ENCODE measurements around the gene GP1BA.
A peak's percentile ranks its signal among the peaks of the same experiment; 100 is the strongest.

GP1BA gene

DNA sequence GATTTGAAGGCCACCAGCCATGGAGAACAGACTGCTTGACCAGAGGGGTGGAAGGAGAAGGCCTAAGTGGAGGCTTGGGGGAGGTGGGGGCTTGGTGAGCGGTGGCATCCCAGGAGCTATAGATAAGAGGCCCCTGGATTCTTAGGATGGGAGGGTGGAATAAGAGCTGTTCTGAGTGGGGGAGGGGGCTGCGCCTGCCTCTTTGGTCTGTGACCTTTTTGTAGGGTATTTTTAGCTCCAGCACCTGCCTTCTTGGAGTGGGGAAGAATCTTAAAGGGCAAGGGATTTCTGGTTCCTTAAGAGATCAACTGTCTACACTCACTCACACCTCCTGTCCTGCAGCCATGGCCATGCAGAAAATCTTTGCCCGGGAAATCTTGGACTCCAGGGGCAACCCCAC lies 19.4 kb downstream of the GP1BA start:
- no peak for DNase-seq

DNA sequence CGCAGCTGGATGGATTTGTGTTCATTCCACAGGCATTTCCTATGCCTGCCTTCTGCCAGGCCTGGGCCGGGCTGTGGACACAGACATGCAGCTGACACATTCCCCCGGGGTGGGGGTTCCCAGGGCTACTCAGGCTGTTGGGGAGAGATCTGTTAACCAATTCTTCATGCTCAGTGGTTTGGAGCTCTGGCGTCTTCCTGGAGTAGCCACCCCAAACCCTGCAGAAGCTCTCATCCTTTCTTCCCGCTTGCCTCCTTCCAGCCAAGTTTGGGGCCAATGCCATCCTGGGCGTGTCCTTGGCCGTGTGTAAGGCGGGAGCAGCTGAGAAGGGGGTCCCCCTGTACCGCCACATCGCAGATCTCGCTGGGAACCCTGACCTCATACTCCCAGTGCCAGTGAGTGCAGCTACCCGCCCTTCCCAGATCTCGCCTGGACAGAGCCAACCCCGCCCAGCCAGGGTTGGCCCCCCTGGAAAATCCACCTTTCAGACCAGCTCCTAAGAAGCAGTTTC lies 21.4 kb downstream of the GP1BA start:
- DNase-seq, result no peak

- DNase-seq, result no peak
Observed at GRCh38 chr17:4955091-4955490, 23.0 kb downstream of the GP1BA start.

DNA sequence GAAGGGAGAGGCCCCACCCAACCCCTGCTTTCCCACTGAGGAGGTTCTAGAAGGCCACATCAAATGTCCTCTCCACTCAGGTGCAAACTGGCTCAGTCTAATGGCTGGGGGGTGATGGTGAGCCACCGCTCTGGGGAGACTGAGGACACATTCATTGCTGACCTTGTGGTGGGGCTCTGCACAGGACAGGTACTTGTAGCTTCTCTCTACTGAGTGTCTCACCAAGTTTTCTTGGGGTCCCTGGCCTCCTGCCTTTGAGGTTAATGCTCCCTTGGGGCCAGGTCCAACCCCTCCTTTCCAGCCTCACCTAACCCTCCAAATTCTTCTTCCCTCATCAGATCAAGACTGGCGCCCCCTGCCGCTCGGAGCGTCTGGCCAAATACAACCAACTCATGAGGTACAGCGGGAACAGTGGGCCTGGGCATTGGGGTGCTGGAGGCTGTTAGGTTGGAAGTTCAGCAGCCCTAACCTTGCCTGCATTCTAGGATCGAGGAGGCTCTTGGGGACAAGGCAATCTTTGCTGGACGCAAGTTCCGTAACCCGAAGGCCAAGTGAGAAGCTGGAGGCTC lies 24.5 kb downstream of the GP1BA start:
- DNase-seq, result peak; percentile 40 to 61 (median 41)

- DNase-seq, result no peak
Observed at GRCh38 chr17:4958102-4958501, 26.0 kb downstream of the GP1BA start.

DNA sequence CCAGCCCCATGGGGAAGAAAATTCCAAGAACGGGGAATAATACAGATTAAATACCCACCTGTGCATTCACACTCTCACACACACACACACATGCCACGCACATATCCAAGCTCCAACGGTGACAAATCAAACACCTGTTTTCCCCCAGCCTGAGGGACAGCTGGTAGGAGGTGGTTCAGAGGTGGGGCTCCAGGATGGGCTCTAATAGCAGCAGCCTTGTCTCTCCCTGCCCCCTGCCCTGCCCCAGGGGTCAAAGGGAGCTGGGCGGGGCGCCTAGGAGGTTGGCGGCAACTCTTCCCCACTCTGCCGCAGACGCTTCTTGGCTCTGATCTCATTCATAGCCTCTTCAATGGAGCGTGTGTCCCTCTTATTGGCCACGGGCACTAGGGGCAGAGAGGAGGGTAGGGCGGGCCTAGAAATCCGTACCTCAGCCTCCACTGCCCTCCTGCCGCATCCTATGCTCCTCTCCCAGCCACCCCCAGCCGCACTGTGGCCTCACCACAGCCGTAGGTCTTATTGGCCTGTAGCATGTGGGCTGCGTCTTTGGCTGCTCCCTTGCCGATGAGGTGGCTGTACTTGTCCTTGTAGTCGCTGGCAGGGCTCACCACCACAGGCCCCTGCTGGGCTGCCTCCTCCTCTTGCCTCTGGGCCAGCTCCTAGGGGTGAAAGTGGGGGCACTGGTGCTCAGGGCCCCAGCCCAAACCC lies 27.3 kb downstream of the GP1BA start:
- no peak for DNase-seq

DNA sequence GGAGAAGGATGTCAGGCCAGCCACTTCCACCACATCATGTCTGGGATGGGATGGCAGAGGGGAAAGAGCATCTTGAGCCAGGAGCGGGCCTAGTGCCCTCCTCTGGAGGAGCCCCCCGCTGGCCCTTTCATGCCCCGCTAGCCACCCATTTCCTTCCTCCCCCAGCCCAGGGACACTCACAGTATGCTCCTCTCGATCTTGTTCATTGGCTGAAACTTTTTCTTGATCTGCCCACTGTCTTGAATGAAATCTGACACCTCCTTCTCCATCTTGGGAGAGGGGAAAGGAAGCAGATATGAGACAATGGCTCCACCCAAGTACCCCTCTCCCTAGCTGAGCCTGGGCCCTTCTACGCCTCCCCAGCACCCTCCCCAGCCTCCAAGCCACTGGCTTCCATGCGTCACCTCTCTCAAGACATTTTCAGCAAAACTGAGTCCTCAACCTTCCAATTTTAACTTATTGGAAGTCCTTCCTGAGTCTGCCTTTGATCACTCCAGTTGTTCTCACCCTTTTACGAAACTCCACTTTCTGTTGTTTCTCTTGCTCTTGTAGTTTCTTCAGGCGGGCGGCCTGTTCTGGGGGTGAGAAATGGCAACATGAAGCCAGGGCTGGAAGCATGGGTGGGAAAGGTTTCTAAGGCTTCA lies 28.3 kb downstream of the GP1BA start:
- no peak for DNase-seq

- no peak for DNase-seq
Observed at GRCh38 chr17:4965311-4965986, 33.4 kb downstream of the GP1BA start.

- peak; percentile 97 to 99 (median 98) for DNase-seq
Observed at GRCh38 chr17:4966844-4967538, 34.9 kb downstream of the GP1BA start.

GRCh38 chr17:4967539-4968485 lies 35.7 kb downstream of the GP1BA start, which contains the start of gene SPAG7:
Gene SPAG7 (minus strand): TSS chr17:4967817. CDS start chr17:4967804, 13 bp downstream.
- DNase-seq, result peak; percentile 96 to 98 (median 98)

- peak in 2 of 3 donors; percentile 48 to 66 for DNase-seq
Observed at GRCh38 chr17:4968486-4969046, 36.5 kb downstream of the GP1BA start.

DNA sequence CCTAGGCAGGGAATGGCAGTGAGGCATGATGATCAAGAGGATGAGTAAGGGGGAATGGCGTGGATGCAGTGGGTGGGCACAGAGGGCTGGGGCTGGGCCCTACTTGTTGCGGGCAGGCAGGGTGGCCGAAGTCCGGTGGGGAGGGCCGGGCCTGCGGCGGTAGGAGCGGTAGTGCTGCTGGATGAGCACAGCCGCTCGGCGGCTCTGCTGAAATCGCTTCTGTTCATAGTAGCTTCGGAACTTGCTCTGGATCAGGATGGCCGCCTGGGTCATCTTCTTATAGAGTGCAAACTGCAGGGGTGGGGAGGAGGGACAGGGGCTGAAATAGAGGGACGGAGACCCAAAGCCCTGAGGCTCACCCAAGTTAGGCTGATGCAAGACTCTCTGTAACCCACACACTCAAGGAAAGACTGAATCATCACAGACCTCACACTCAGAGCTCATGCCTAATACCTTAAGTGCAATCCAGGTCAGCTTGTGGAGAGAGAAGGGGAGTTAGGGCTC lies 37.0 kb downstream of the GP1BA start:
- DNase-seq, result peak; percentile 68 to 84 (median 69)

DNA sequence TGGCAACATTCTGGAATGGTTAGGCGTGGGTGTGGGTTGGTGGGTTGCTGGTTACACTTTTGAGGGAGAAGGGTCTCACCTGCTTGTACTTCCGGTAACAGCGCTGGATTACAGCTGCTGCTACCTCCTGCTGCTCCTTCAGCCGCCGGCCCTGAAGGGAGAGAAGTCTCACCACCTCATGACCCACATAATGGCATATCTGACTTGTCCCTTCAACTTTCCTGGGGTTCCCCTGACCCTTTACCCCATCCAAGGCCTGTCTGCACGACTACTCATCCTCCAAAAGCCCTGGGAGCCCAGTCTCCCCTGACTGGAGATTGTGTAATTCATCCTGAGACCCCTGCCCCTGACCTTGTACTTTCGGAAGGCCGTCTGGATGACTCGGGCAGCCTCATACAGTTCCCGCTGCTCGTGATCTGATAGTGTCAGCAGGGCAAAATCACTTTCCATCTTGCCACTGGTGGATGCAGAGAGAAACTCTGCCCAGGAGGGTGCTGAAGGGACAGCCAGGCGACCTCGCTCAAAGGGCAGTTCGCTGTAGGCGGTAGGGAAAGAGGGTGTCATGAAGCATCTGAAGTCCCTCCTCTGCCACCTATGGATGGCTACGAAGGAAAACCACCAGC lies 37.6 kb downstream of the GP1BA start:
- peak; percentile 57 to 76 (median 68) for DNase-seq

GRCh38 chr17:4970273-4970672 lies 38.2 kb downstream of the GP1BA start:
- no peak for DNase-seq

DNA sequence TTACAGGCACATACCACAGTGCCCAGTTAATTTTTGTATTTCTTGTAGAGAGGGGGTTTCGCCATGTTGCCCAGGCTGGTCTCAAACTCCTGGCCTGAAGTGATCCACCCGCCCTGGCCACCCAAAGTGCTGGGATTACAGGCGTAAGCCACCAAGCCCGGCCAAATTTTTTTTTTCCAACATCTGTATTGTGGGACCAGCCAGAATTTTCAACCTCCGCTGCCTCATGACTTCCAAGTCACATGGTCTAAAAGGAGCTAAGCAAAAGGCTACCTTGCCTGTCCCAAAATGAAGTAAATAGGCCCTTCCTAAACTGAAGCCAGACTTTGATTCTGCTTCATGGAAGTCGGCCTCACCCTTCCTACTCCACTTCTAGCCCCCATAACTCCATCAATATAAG lies 39.7 kb downstream of the GP1BA start:
- no peak for DNase-seq

GRCh38 chr17:4972322-4972721 lies 40.2 kb downstream of the GP1BA start:
- DNase-seq, result no peak

DNA sequence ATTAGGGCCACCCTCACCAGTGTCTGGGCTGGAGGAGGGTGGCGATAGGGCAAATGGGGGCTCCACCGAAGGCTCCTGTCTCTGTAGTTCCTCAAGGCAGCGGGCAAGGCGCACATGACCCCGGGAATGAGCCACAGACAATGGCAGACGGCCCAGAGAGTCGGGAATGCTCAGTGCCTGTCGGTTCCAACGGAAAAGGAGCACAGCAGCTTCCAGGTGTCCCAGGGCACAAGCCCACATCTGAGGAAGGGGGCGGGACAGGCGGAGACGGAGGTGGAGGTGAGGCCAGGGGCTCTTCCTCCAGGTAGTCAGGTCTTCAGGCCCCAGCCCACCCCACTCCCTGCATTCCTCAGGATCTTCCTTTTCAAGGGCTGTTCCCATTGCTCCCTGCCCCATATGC lies 40.7 kb downstream of the GP1BA start:
- DNase-seq, result no peak

- peak in 2 of 3 donors; percentile 20 to 24 for DNase-seq
Observed at GRCh38 chr17:4973256-4974114, 41.4 kb downstream of the GP1BA start.

DNA sequence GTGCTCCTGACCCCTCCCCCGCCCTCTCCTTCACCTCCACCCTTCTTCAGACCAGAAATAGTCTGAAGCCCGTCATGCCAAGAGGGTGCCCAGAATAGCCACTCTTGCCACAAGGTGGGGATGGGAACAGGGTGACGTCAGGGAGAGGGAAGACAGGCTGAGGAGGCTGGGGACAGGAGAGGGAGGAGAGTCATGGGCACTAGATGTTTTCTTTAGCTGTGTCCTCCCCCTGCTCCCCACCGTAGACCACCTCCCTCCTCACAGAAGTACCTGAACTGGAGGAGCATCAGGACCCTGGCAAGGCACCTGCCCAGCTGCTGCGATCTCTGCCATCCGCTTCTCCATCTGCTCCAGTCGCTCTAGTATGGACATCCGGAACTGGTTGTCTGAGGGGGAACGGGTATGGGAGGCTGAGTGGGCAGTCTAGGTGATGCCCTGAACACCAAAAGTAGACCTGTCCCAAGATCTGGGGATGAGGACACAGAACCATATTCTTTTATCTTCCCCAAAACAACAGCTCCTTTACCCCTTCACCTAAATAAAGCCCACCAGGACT lies 42.1 kb downstream of the GP1BA start:
- no peak for DNase-seq

All from suppressor macrophage treated with lipopolysaccharide for 1 hour (primary cell).